B cell (primary cell): ENCODE measurements around the gene VKORC1. TPM values are rescaled to one million over a fixed set of nuclear protein-coding genes. Genes with fewer than 3 reads are reported as not detected.

ENCODE experiments used
- ATAC-seq: fragments of 200-7000 bp; cut with Tn5 transposase; one replicate; pipeline ENCODE4 v1.10.0; 2021; ENCODE audit warnings: low read depth, mild to moderate bottlenecking, moderate number of reproducible peaks, moderate library complexity
- CTCF ChIA-PET: fragments of 350-600 bp; sonication (Branson Sonifier 250); formaldehyde crosslinking; loops from one replicate; lab custom pipeline; 2021; ENCODE audit warnings: antibody characterized with exemption, inconsistent platforms; lab: Charles Lee
- POLR2A ChIA-PET: fragments of 350-600 bp; sonication (Branson Sonifier 250); formaldehyde crosslinking; loops from one replicate; lab custom pipeline; 2021; ENCODE audit warnings: antibody characterized with exemption; lab: Charles Lee
- DNase-seq: peaks from one replicate; pipeline ENCODE4 v3.0.0; 2013
- H2AFZ ChIP-seq: 2 replicates; pipeline ENCODE4 v1.6.1; 2012; ENCODE audit warnings: mild to moderate bottlenecking, low read depth, low read length; ENCODE audit not compliant: insufficient read depth, poor library complexity, severe bottlenecking
- H3K27ac ChIP-seq, 2 donors: 1 replicate in 1 of 2; 2 replicates in 1 of 2; pipeline ENCODE4 v1.5.1; 2012 to 2013; ENCODE audit warnings: low read length in 2 of 2, mild to moderate bottlenecking in 2 of 2, moderate library complexity in 1 of 2
- H3K27me3 ChIP-seq, 4 experiments: fragments of 200-600 bp in 1 of 4; sonication (generic) in 1 of 4; replicated peaks in 1 of 4; 1 replicate in 2 of 4; 2 replicates in 2 of 4; pipeline versions ENCODE4 v1.6.1 to v1.7.0; 2013 to 2016; ENCODE audit warnings: low read length in 3 of 4, mild to moderate bottlenecking in 2 of 4, mixed read lengths in 1 of 4, moderate library complexity in 1 of 4; ENCODE audit not compliant: insufficient read depth in 4 of 4, control insufficient read depth in 3 of 4; ENCODE audit errors: control extremely low read depth in 1 of 4
- H3K36me3 ChIP-seq, 2 experiments: replicated peaks in 1 of 2; 1 replicate in 1 of 2; 2 replicates in 1 of 2; pipeline versions ENCODE4 v1.6.1 to v1.7.1; 2013; ENCODE audit warnings: low read length in 1 of 2; ENCODE audit not compliant: insufficient read depth in 2 of 2, control insufficient read depth in 1 of 2; ENCODE audit errors: control extremely low read depth in 1 of 2, extremely low read depth in 1 of 2
- H3K4me1 ChIP-seq, 2 donors: fragments of 200-600 bp in 1 of 2; sonication (generic) in 1 of 2; 1 replicate in 1 of 2; 2 replicates in 1 of 2; pipeline versions ENCODE4 v1.5.1 to v1.6.1; 2013 to 2017; ENCODE audit warnings: low read length in 2 of 2; ENCODE audit not compliant: control insufficient read depth in 2 of 2, insufficient read depth in 2 of 2
- H3K4me2 ChIP-seq: replicated peaks from 2 replicates; pipeline ENCODE3; 2012; ENCODE audit warnings: mild to moderate bottlenecking, low read depth, low read length; ENCODE audit not compliant: poor library complexity, severe bottlenecking
- H3K4me3 ChIP-seq, 5 experiments: fragments of 200-600 bp in 1 of 5; sonication (generic) in 1 of 5; 1 replicate in 3 of 5; 2 replicates in 2 of 5; pipeline versions ENCODE4 v1.5.1 to v1.7.0; 2011 to 2016; ENCODE audit warnings: low read length in 4 of 5, mild to moderate bottlenecking in 4 of 5, low read depth in 2 of 5, control low read depth in 1 of 5, moderate library complexity in 1 of 5; ENCODE audit not compliant: insufficient read depth in 1 of 5; ENCODE audit errors: control extremely low read depth in 1 of 5, extremely low read depth in 1 of 5
- H3K79me2 ChIP-seq: fragments of 200-600 bp; sonication (generic); one replicate; pipeline ENCODE4 v1.6.0; 2016; ENCODE audit warnings: low read length; ENCODE audit not compliant: control insufficient read depth, insufficient read depth
- H3K9ac ChIP-seq: fragments of 200-600 bp; sonication (generic); 2 replicates; pipeline ENCODE4 v1.6.1; 2017; ENCODE audit warnings: mild to moderate bottlenecking, low read length, moderate library complexity
- H3K9me3 ChIP-seq, 3 donors: one replicate each; pipeline versions ENCODE4 v1.6.1 to v1.7.1; 2013; ENCODE audit warnings: low read length in 2 of 3; ENCODE audit not compliant: control insufficient read depth in 2 of 3, insufficient read depth in 1 of 3; ENCODE audit errors: control extremely low read depth in 1 of 3
- H4K20me1 ChIP-seq: 2 replicates; pipeline ENCODE4 v1.6.0; 2012; ENCODE audit warnings: mild to moderate bottlenecking, low read length; ENCODE audit not compliant: insufficient read depth, control insufficient read depth, poor library complexity, severe bottlenecking
- H3K27ac Mint-ChIP-seq: one replicate; pipeline ENCODE4 v1.8.0; 2021; ENCODE audit warnings: mixed read lengths
- H3K27me3 Mint-ChIP-seq: one replicate; pipeline ENCODE4 v1.8.0; 2021; ENCODE audit warnings: mixed read lengths
- H3K4me1 Mint-ChIP-seq: one replicate; pipeline ENCODE4 v1.8.0; 2021; ENCODE audit warnings: mixed read lengths
- H3K4me3 Mint-ChIP-seq: one replicate; pipeline ENCODE4 v1.8.0; 2021; ENCODE audit warnings: mixed read lengths
- H3K9me3 Mint-ChIP-seq: one replicate; pipeline ENCODE4 v1.8.0; 2022; ENCODE audit warnings: mixed read lengths; ENCODE audit not compliant: insufficient read depth
- CTCF ChIP-seq: fragments of 200-600 bp; IDR thresholded peaks from one replicate; pipeline ENCODE4 v1.8.0; 2022; ENCODE audit warnings: antibody characterized with exemption, mild to moderate bottlenecking
- EZH2 ChIP-seq: IDR thresholded peaks from 2 replicates; pipeline ENCODE4 v1.6.1; 2012; ENCODE audit warnings: borderline replicate concordance, low read depth, mild to moderate bottlenecking, moderate library complexity, low read length; ENCODE audit not compliant: insufficient read depth, poor library complexity, severe bottlenecking
- WGBS: methylation state at CpG from one replicate; pipeline ENCODE4 v1.1.5; 2013; ENCODE audit warnings: missing lambda C conversion rate; ENCODE audit not compliant: insufficient coverage; 5-methylcytosine and 5-hydroxymethylcytosine counted together
- intact Hi-C: fragments of 100-400 bp; cut with micrococcal nuclease; formaldehyde crosslinking; loops from one replicate; pipeline ENCODE4 v1.10.0; 2022
- polyA plus RNA-seq: library from polyadenylated mRNA; depleted of rRNA; stranded (reverse); fragments of >200 nt; gene quantifications from 2 replicates; pipeline ENCODE4 v1.2.3, GENCODE V29; 2012
- total RNA-seq, 2 donors: library from RNA; stranded (reverse); fragments of 120-200 nt in 1 of 2; gene quantifications; 1 replicate in 1 of 2; 2 replicates in 1 of 2; pipeline versions ENCODE4 v1.2.3 to v1.2.4, GENCODE V29; 2013 to 2022

Gene VKORC1
- total and polyA plus RNA-seq, 2 donors (not counting 1 experiment from before 2014, with no cell fraction given), result 31.8 to 45.7 TPM

- H3K4me3 Mint-ChIP-seq, result peak overlapping the region; percentile 92
- H3K27me3 ChIP-seq, result no peaks in the 10 kb centered on the region
- 39% methylated on average over 5 of the region's 9 CpGs for WGBS
- peaks cover 44% of the 10 kb centered on the region for H3K79me2 ChIP-seq
- peak overlapping the region; percentile 49 to 83 (median 66) for H3K4me3 ChIP-seq
- peaks cover 15% of the 10 kb centered on the region for H3K4me1 Mint-ChIP-seq
- CTCF ChIA-PET, result interaction anchor here (1.0 to 3.3 kb wide), 7 partner anchors 9 to 324 kb away, joined by 3 to 24 read pairs (median 4); partner anchors contain the start of genes BCKDK, FUS, ZNF646 and ZNF668
- H3K27ac Mint-ChIP-seq, result peak overlapping the region; percentile 96
- DNase-seq (no peak), ATAC-seq (no peak)
- peaks cover 26% of the 10 kb centered on the region for H4K20me1 ChIP-seq
- POLR2A ChIA-PET, result interaction anchor here (0.6 to 3.6 kb wide), 11 partner anchors 11 to 1474 kb away, joined by 3 to 36 read pairs (median 10); partner anchors contain the start of genes FBXL19, FUS, PYCARD and STX4
- peak overlapping the region; percentile 80 for H2AFZ ChIP-seq
- no peaks in the 10 kb centered on the region for H3K9me3 ChIP-seq
- H3K9ac ChIP-seq, result peak overlapping the region; percentile 92
- H3K4me2 ChIP-seq, result peak overlapping the region; percentile 72
- H3K36me3 ChIP-seq, result peaks cover 7 to 30% of the 10 kb centered on the region in 2 experiments
- intact Hi-C loops, result no loop called here
- H3K4me1 ChIP-seq, result peaks cover 10 to 20% of the 10 kb centered on the region in 2 donors
- peak overlapping the region; percentile 72 to 95 for H3K27ac ChIP-seq
- no peaks in the 10 kb centered on the region for H3K9me3 Mint-ChIP-seq
- H3K27me3 Mint-ChIP-seq, result no peaks in the 10 kb centered on the region
- TF ChIP-seq CTCF (no peak), EZH2 (no peak)
These were observed 23.9 kb upstream of the VKORC1 start for GRCh38 chr16:31118223-31119155.
